GM18507 (cell line): ENCODE data around the gene TAAR2.
A peak's percentile ranks its signal among the peaks of the same experiment; 100 is the strongest.
"Not testable (repeated sequence)": the region's sequence is repeated elsewhere in the genome, so short reads cannot be mapped to it uniquely, and the experiment has no call there.

ENCODE experiments used
- DNase-seq: peaks from one replicate; pipeline ENCODE4 v3.0.0; 2011; ENCODE audit warnings: low read depth; ENCODE audit not compliant: insufficient read length; ENCODE audit errors: extremely low spot score
- FAIRE-seq: peaks from 2 replicates; lab custom pipeline; 2011; peaks lifted over from hg19 to GRCh38; lab: Jason Lieb, UNC

The TAAR2 gene

GRCh38 chr6:132624175-132624574, at the start of gene TAAR2:
TSS of gene TAAR2 (minus strand) at chr6:132624275. CDS start at chr6:132624275, 0 bp downstream.
- no peak for DNase-seq
- FAIRE-seq, result no peak

- FAIRE-seq, result no peak
- DNase-seq, result no peak
These were observed 49.5 kb upstream of the TAAR2 start for GRCh38 chr6:132673376-132674094.

- FAIRE-seq, result no peak
- no peak for DNase-seq
These were observed 47.2 kb upstream of the TAAR2 start for GRCh38 chr6:132671295-132671694.

GRCh38 chr6:132669690-132670291, 45.7 kb upstream of the TAAR2 start:
- DNase-seq (peak; percentile 15), FAIRE-seq (peak; percentile 71)

GRCh38 chr6:132666118-132666517, 42.0 kb upstream of the TAAR2 start:
- FAIRE-seq (no peak), DNase-seq (no peak)

GRCh38 chr6:132664309-132665034, 40.4 kb upstream of the TAAR2 start:
- FAIRE-seq (peak; percentile 9), DNase-seq (no peak)

GRCh38 chr6:132663661-132664060, 39.6 kb upstream of the TAAR2 start:
- no peak for DNase-seq
- no peak for FAIRE-seq

GRCh38 chr6:132661906-132662305, 37.8 kb upstream of the TAAR2 start:
- DNase-seq (no peak), FAIRE-seq (no peak)

- DNase-seq (no peak), FAIRE-seq (no peak)
These were observed 35.0 kb upstream of the TAAR2 start, which contains the start of gene TAAR1 for GRCh38 chr6:132659082-132659481. TSS of gene TAAR1 (minus strand) at chr6:132659182. CDS start at chr6:132646003, 13,179 bp downstream.

GRCh38 chr6:132651062-132651461, 27.0 kb upstream of the TAAR2 start:
- DNase-seq, result no peak
- FAIRE-seq, result peak; percentile 52

GRCh38 chr6:132650429-132650828, 26.4 kb upstream of the TAAR2 start:
- no peak for FAIRE-seq
- DNase-seq, result no peak

- FAIRE-seq, result no peak
- no peak for DNase-seq
These were observed 24.8 kb upstream of the TAAR2 start for GRCh38 chr6:132648828-132649227.

- DNase-seq (peak; percentile 3), FAIRE-seq (peak; percentile 78)
These were observed 24.3 kb upstream of the TAAR2 start for GRCh38 chr6:132648356-132648755.

GRCh38 chr6:132643547-132643946, 19.5 kb upstream of the TAAR2 start:
- DNase-seq (no peak), FAIRE-seq (peak; percentile 66)

- FAIRE-seq, DNase-seq: not testable (repeated sequence)
These were observed 13.1 kb upstream of the TAAR2 start for GRCh38 chr6:132637135-132637534.

GRCh38 chr6:132635906-132636305, 11.8 kb upstream of the TAAR2 start:
- not testable (repeated sequence) for FAIRE-seq

GRCh38 chr6:132635288-132635687, 11.2 kb upstream of the TAAR2 start:
- FAIRE-seq, DNase-seq: not testable (repeated sequence)

More at GRCh38 chr6:132635906-132636305, 11.8 kb upstream of the TAAR2 start:
- not testable (repeated sequence) for DNase-seq

GRCh38 chr6:132634796-132635195, 10.7 kb upstream of the TAAR2 start:
- FAIRE-seq (no peak), DNase-seq (no peak)

GRCh38 chr6:132633362-132633761, 9.3 kb upstream of the TAAR2 start:
- no peak for DNase-seq
- FAIRE-seq, result no peak

GRCh38 chr6:132623106-132623845, 799 bp downstream of the TAAR2 start:
- FAIRE-seq (no peak), DNase-seq (no peak)
